HUES6 (cell line): ENCODE data around the gene KIF6.

Experiments
- H3K27ac ChIP-seq: 2 replicates; pipeline ENCODE4 v1.7.0; 2013; ENCODE audit warnings: low read depth, mild to moderate bottlenecking, low read length, inconsistent platforms
- H3K27me3 ChIP-seq: 2 replicates; pipeline ENCODE4 v1.6.1; 2013; ENCODE audit warnings: low read length; ENCODE audit not compliant: control insufficient read depth, insufficient read depth
- H3K36me3 ChIP-seq: 2 replicates; pipeline ENCODE4 v1.6.1; 2013; ENCODE audit warnings: low read length; ENCODE audit not compliant: control insufficient read depth, insufficient read depth
- H3K4me1 ChIP-seq: 2 replicates; pipeline ENCODE4 v1.6.1; 2013; ENCODE audit warnings: low read length; ENCODE audit not compliant: control insufficient read depth, insufficient read depth
- H3K4me3 ChIP-seq: 2 replicates; pipeline ENCODE4 v1.5.1; 2013; ENCODE audit warnings: low read depth, low read length
- H3K9ac ChIP-seq: one replicate; pipeline ENCODE4 v1.6.1; 2013; ENCODE audit warnings: mild to moderate bottlenecking, low read length
- H3K9me3 ChIP-seq: 2 replicates; pipeline ENCODE4 v1.6.1; 2013; ENCODE audit warnings: low read depth, low read length; ENCODE audit not compliant: control insufficient read depth, insufficient read depth

KIF6 gene

GRCh38 chr6:39343396-39343870, 381.8 kb downstream of the KIF6 start:
- Histone ChIP-seq H3K27ac (no peak overlapping the region), H3K4me3 (no peak overlapping the region), H3K9ac (no peak overlapping the region), H3K9me3 (no peaks in the 10 kb centered on the region), H3K27me3 (no peaks in the 10 kb centered on the region), H3K36me3 (no peaks in the 10 kb centered on the region), H3K4me1 (peaks cover 39% of the 10 kb centered on the region)

GRCh38 chr6:39342692-39343395, 382.4 kb downstream of the KIF6 start:
- Histone ChIP-seq H3K27ac (no peak overlapping the region), H3K27me3 (no peaks in the 10 kb centered on the region), H3K4me1 (peaks cover 39% of the 10 kb centered on the region), H3K4me3 (no peak overlapping the region), H3K9me3 (no peaks in the 10 kb centered on the region), H3K9ac (no peak overlapping the region), H3K36me3 (no peaks in the 10 kb centered on the region)

GRCh38 chr6:39341937-39342336, 383.3 kb downstream of the KIF6 start:
- no peak overlapping the region for H3K9ac ChIP-seq
- peaks cover 39% of the 10 kb centered on the region for H3K4me1 ChIP-seq
- H3K27me3 ChIP-seq: no peaks in the 10 kb centered on the region
- no peaks in the 10 kb centered on the region for H3K36me3 ChIP-seq
- no peak overlapping the region for H3K4me3 ChIP-seq
- no peaks in the 10 kb centered on the region for H3K9me3 ChIP-seq
- no peak overlapping the region for H3K27ac ChIP-seq

- Histone ChIP-seq H3K27ac (no peak overlapping the region), H3K4me1 (peaks cover 42% of the 10 kb centered on the region), H3K36me3 (no peaks in the 10 kb centered on the region)
Measured at GRCh38 chr6:39341352-39341751, 383.9 kb downstream of the KIF6 start.

GRCh38 chr6:39339868-39340550, 385.2 kb downstream of the KIF6 start:
- Histone ChIP-seq H3K27ac (no peak overlapping the region), H3K4me1 (peaks cover 43% of the 10 kb centered on the region), H3K27me3 (no peaks in the 10 kb centered on the region), H3K4me3 (no peak overlapping the region), H3K9me3 (no peaks in the 10 kb centered on the region), H3K9ac (no peak overlapping the region), H3K36me3 (no peaks in the 10 kb centered on the region)

More at GRCh38 chr6:39341352-39341751, 383.9 kb downstream of the KIF6 start:
- H3K27me3 ChIP-seq: no peaks in the 10 kb centered on the region
- H3K9me3 ChIP-seq: no peaks in the 10 kb centered on the region
- H3K4me3 ChIP-seq: no peak overlapping the region
- no peak overlapping the region for H3K9ac ChIP-seq

GRCh38 chr6:39339096-39339867, 385.9 kb downstream of the KIF6 start:
- H3K4me1 ChIP-seq: peaks cover 41% of the 10 kb centered on the region
- H3K27me3 ChIP-seq: no peaks in the 10 kb centered on the region
- no peak overlapping the region for H3K4me3 ChIP-seq
- H3K9ac ChIP-seq: no peak overlapping the region
- no peaks in the 10 kb centered on the region for H3K9me3 ChIP-seq
- no peak overlapping the region for H3K27ac ChIP-seq
- H3K36me3 ChIP-seq: no peaks in the 10 kb centered on the region

- no peaks in the 10 kb centered on the region for H3K36me3 ChIP-seq
- no peak overlapping the region for H3K27ac ChIP-seq
- no peak overlapping the region for H3K4me3 ChIP-seq
- no peak overlapping the region for H3K9ac ChIP-seq
- no peaks in the 10 kb centered on the region for H3K9me3 ChIP-seq
- peaks cover 34% of the 10 kb centered on the region for H3K4me1 ChIP-seq
- H3K27me3 ChIP-seq: no peaks in the 10 kb centered on the region
Measured at GRCh38 chr6:39338397-39338796, 386.8 kb downstream of the KIF6 start.

- Histone ChIP-seq H3K4me3 (no peak overlapping the region), H3K36me3 (no peaks in the 10 kb centered on the region), H3K4me1 (peaks cover 22% of the 10 kb centered on the region; the same call in 1 of the 2 replicates), H3K27ac (no peak overlapping the region), H3K9me3 (no peaks in the 10 kb centered on the region), H3K9ac (no peak overlapping the region), H3K27me3 (no peaks in the 10 kb centered on the region)
Measured at GRCh38 chr6:39335780-39336545, 389.2 kb downstream of the KIF6 start.

- no peaks in the 10 kb centered on the region for H3K27me3 ChIP-seq
- peaks cover 7% of the 10 kb centered on the region; the same call in 1 of the 2 replicates for H3K4me1 ChIP-seq
- no peaks in the 10 kb centered on the region for H3K36me3 ChIP-seq
- H3K27ac ChIP-seq: no peak overlapping the region
- no peak overlapping the region for H3K4me3 ChIP-seq
- no peak overlapping the region for H3K9ac ChIP-seq
- no peaks in the 10 kb centered on the region for H3K9me3 ChIP-seq
Measured at GRCh38 chr6:39333644-39334438, 391.4 kb downstream of the KIF6 start.

GRCh38 chr6:39330476-39330875, 394.7 kb downstream of the KIF6 start:
- Histone ChIP-seq H3K27me3 (peaks cover 7% of the 10 kb centered on the region; the same call in 1 of the 2 replicates), H3K9me3 (no peaks in the 10 kb centered on the region), H3K4me3 (no peak overlapping the region)

More at GRCh38 chr6:39330476-39330875, 394.7 kb downstream of the KIF6 start:
- Histone ChIP-seq H3K36me3 (no peaks in the 10 kb centered on the region), H3K27ac (no peak overlapping the region), H3K9ac (no peak overlapping the region), H3K4me1 (no peaks in the 10 kb centered on the region)
